ENCODE data around the gene SNRK. TPM values are rescaled to one million over a fixed set of nuclear protein-coding genes. Genes with fewer than 3 reads are reported as not detected.
"Not testable (repeated sequence)": the region's sequence is repeated elsewhere in the genome, so short reads cannot be mapped to it uniquely, and the experiment has no call there.

The SNRK gene
- total and polyA plus RNA-seq, 3 donors from 2014 or later, result 27.5 to 42.4 (median 37.4) TPM

DNA sequence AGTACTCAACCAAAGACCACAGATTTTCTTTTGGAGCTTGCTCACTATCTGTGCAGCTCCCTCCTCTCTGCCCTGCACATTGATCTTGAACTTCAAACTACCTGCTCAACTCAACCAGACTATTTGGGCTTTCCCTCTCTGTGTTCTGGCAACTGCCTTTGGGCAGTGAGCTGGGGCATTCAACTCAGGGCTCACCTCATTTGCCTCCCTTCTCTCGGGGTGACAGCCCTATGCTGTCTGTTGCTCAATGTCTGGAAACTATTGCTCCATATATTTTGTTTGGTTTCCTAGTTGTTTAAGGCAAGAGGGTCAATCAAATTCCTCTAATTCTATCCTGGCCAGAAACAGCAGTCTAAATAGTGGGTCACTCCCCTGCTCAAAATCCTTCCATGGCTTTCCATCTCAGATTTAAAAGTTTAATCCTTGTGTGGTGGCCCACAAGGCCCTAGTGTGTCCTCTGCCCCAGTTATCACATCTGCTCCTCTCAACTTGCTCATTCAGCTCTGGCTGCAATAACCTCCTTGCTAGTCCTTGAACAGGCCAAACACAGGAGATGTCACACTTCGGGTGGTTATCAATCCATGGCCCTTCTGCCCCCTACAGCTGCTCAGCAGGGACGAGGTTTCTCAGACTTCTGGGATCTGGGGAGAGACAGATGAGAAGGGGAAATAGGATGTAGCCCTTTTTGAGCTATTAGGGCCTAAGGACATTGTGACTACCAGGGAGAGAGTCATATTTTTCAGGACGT lies 67.8 kb downstream of the SNRK start:
- TF ChIP-seq, protein P1, sequence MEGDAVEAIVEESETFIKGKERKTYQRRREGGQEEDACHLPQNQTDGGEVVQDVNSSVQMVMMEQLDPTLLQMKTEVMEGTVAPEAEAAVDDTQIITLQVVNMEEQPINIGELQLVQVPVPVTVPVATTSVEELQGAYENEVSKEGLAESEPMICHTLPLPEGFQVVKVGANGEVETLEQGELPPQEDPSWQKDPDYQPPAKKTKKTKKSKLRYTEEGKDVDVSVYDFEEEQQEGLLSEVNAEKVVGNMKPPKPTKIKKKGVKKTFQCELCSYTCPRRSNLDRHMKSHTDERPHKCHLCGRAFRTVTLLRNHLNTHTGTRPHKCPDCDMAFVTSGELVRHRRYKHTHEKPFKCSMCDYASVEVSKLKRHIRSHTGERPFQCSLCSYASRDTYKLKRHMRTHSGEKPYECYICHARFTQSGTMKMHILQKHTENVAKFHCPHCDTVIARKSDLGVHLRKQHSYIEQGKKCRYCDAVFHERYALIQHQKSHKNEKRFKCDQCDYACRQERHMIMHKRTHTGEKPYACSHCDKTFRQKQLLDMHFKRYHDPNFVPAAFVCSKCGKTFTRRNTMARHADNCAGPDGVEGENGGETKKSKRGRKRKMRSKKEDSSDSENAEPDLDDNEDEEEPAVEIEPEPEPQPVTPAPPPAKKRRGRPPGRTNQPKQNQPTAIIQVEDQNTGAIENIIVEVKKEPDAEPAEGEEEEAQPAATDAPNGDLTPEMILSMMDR (IDR thresholded peaks at IDR 0.05), result no peak
- TF ChIP-seq POLR2A (IDR thresholded peaks at IDR 0.05), result no peak
- no peaks in the 10 kb centered on the region for H3K27me3 ChIP-seq
- H3K36me3 ChIP-seq (ENCODE audit: low read depth, missing control alignments), result no peaks in the 10 kb centered on the region
- 90 to 92% methylated on average over 4 of the region's 4 CpGs for WGBS, 2 donors
- no peaks in the 10 kb centered on the region for H3K9me3 ChIP-seq
- H3K4me3 ChIP-seq, result no peak overlapping the region
- no peaks in the 10 kb centered on the region for H3K4me1 ChIP-seq
- intact Hi-C loops (cut with DNase I; ENCODE audit: low total_unique reads), result no loop called here
- H3K27ac ChIP-seq, result no peak overlapping the region
- no peak for DNase-seq

DNA sequence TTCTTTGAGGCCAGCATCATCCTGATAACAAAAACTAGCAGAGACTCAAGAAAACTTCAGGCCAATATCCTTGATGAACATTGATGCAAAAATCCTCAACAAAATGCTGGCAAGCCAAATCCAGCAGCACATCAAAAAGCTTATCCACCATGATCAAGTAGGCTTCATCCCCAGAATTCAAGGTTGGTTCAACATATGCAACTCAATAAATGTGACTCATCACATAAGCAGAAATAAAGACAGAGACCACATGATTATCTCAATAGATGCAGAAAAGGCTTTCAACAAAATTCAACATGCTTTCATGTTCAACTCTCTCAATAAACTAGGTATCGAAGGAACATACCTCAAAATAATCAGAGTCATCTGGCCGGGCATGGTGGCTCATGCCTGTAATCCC lies 69.7 kb downstream of the SNRK start:
- H3K4me3 ChIP-seq; H3K9me3 ChIP-seq; DNase-seq; H3K36me3 ChIP-seq (ENCODE audit: low read depth, missing control alignments); H3K4me1 ChIP-seq; intact Hi-C loops (cut with DNase I; ENCODE audit: low total_unique reads); H3K27ac ChIP-seq; H3K27me3 ChIP-seq: not testable (repeated sequence)
- WGBS, 2 donors, result 96 to 100% methylated on average over 2 of the region's 2 CpGs

DNA sequence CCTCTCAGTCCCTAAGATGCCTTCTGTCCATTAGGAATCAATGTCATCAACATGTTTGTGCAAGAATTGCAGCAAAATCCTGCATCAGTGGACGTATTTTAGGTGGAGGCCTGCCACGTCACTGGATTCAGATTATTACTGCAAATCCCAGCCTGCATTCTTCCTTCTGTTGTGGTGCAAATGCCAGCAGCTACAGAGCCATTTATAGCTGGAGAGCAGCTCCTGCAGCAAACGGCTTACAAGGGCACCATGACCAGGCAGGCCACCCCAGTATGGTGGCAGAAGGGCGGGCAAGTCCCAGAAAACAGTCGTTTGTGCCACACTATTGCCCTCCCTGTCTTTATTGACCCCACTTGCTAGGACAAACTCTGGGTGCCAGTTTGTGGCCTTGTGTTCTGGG lies 74.7 kb downstream of the SNRK start:
- Histone ChIP-seq H3K27me3 (no peaks in the 10 kb centered on the region), H3K9me3 (no peaks in the 10 kb centered on the region), H3K4me3 (no peak overlapping the region), H3K27ac (no peak overlapping the region), H3K4me1 (no peaks in the 10 kb centered on the region), H3K36me3 (ENCODE audit: low read depth, missing control alignments) (no peaks in the 10 kb centered on the region)
- intact Hi-C loops (cut with DNase I; ENCODE audit: low total_unique reads), result no loop called here
- TF ChIP-seq, protein P1 (IDR thresholded peaks at IDR 0.05), result no peak
- TF ChIP-seq POLR2A (IDR thresholded peaks at IDR 0.05), result no peak
- WGBS, 2 donors, result 91% methylated on average over 5 of the region's 5 CpGs
- no peak for DNase-seq

- Histone ChIP-seq H3K4me3 (no peak overlapping the region), H3K27ac (no peak overlapping the region), H3K4me1 (no peaks in the 10 kb centered on the region), H3K27me3 (no peaks in the 10 kb centered on the region), H3K36me3 (ENCODE audit: low read depth, missing control alignments) (no peaks in the 10 kb centered on the region), H3K9me3 (no peaks in the 10 kb centered on the region)
- intact Hi-C loops (cut with DNase I; ENCODE audit: low total_unique reads), result no loop called here
- 87 to 90% methylated on average over 4 of the region's 4 CpGs for WGBS, 2 donors
- TF ChIP-seq POLR2A (IDR thresholded peaks at IDR 0.05), result no peak
- TF ChIP-seq, protein P1 (IDR thresholded peaks at IDR 0.05), result no peak
- no peak for DNase-seq
Observed at GRCh38 chr3:43362183-43362582, 75.8 kb downstream of the SNRK start.

- Histone ChIP-seq H3K4me3 (no peak overlapping the region), H3K27me3 (no peaks in the 10 kb centered on the region), H3K9me3 (no peaks in the 10 kb centered on the region), H3K27ac (no peak overlapping the region), H3K36me3 (ENCODE audit: low read depth, missing control alignments) (no peaks in the 10 kb centered on the region), H3K4me1 (no peaks in the 10 kb centered on the region)
- TF ChIP-seq POLR2A (IDR thresholded peaks at IDR 0.05), result no peak
- TF ChIP-seq, protein P1 (IDR thresholded peaks at IDR 0.05), result no peak
- 76 to 90% methylated on average over 5 to 6 of the region's 6 CpGs for WGBS, 2 donors
- intact Hi-C loops (cut with DNase I; ENCODE audit: low total_unique reads), result no loop called here
- no peak for DNase-seq
Observed at GRCh38 chr3:43362961-43363360, 76.6 kb downstream of the SNRK start.

Measured in testis (tissue), 3 donors.